Endothelial cell of umbilical vein (primary cell): ENCODE measurements around the gene ZDHHC16. TPM values are rescaled to one million over a fixed set of nuclear protein-coding genes. Genes with fewer than 3 reads are reported as not detected.

Experiments
- BruUV-seq: library from RNA; stranded (reverse); fragments of 400-500 nt; replicated peaks from 2 replicates; lab custom pipeline; 2021; lab: Mats Ljungman, UMichigan
- CTCF ChIA-PET: fragments of 300-600, 350-600 bp; sonication (Branson Sonifier 250); formaldehyde crosslinking; loops from one replicate; lab custom pipeline; 2021; ENCODE audit warnings: antibody characterized with exemption, inconsistent platforms; lab: Charles Lee
- POLR2A ChIA-PET: fragments of 300-600, 350-600 bp; sonication (Branson Sonifier 250); formaldehyde crosslinking; loops from one replicate; lab custom pipeline; 2021; ENCODE audit warnings: antibody characterized with exemption, inconsistent platforms; lab: Charles Lee
- DNase-seq: peaks from one replicate; pipeline ENCODE4 v3.0.0-alpha.2; 2011; ENCODE audit warnings: low read depth, low spot score
- FAIRE-seq: peaks from 2 replicates; lab custom pipeline; 2011; peaks lifted over from hg19 to GRCh38; lab: Jason Lieb, UNC
- H2AFZ ChIP-seq: 2 replicates; pipeline ENCODE4 v1.6.0; 2012; ENCODE audit warnings: low read depth, low read length, control low read depth, inconsistent platforms
- H3K27ac ChIP-seq: 2 replicates; pipeline ENCODE4 v1.5.1; 2011; ENCODE audit warnings: low read depth, mild to moderate bottlenecking, control low read depth, low read length, moderate library complexity; ENCODE audit not compliant: insufficient read depth
- H3K27me3 ChIP-seq, 2 experiments: 2 replicates each; pipeline versions ENCODE4 v1.6.0 to v1.6.1; 2011; ENCODE audit warnings: low read length in 2 of 2, mixed read lengths in 1 of 2; ENCODE audit not compliant: control insufficient read depth in 2 of 2, insufficient read depth in 2 of 2
- H3K36me3 ChIP-seq, 2 experiments: 2 replicates in 1 of 2; 3 replicates in 1 of 2; pipeline ENCODE4 v1.5.1; 2011; ENCODE audit warnings: low read length in 2 of 2, mild to moderate bottlenecking in 1 of 2, moderate library complexity in 1 of 2; ENCODE audit not compliant: control insufficient read depth in 2 of 2, insufficient read depth in 2 of 2; ENCODE audit errors: extremely low read depth in 1 of 2
- H3K4me1 ChIP-seq: 3 replicates; pipeline ENCODE4 v1.5.1; 2011; ENCODE audit warnings: mild to moderate bottlenecking, low read length; ENCODE audit not compliant: control insufficient read depth, insufficient read depth; ENCODE audit errors: extremely low read depth
- H3K4me2 ChIP-seq: 2 replicates; pipeline ENCODE4 v1.6.1; 2011; ENCODE audit warnings: low read length, control low read depth, mixed read lengths; ENCODE audit not compliant: insufficient read depth
- H3K4me3 ChIP-seq, 3 experiments: fragments of 200-600 bp in 1 of 3; sonication (generic), shearing (Covaris generic) in 1 of 3; replicated peaks in 1 of 3; 2 replicates each; pipeline ENCODE4 v1.5.1; 2011 to 2016; ENCODE audit warnings: control low read depth in 3 of 3, low read length in 3 of 3, mild to moderate bottlenecking in 2 of 3, inconsistent platforms in 1 of 3, low read depth in 1 of 3, moderate library complexity in 1 of 3; ENCODE audit not compliant: insufficient read depth in 1 of 3
- H3K79me2 ChIP-seq: 2 replicates; pipeline ENCODE4 v1.6.0; 2012; ENCODE audit warnings: low read length, inconsistent platforms; ENCODE audit not compliant: control insufficient read depth, insufficient read depth
- H3K9ac ChIP-seq: replicated peaks from 2 replicates; pipeline ENCODE3; 2011; ENCODE audit warnings: low read length, control low read depth; ENCODE audit not compliant: insufficient read depth; ENCODE audit errors: extremely low read depth
- H3K9me1 ChIP-seq: replicated peaks from 3 replicates; pipeline ENCODE4 v1.6.0; 2011; ENCODE audit warnings: mild to moderate bottlenecking, low read length; ENCODE audit not compliant: control insufficient read depth, insufficient read depth; ENCODE audit errors: extremely low read depth
- H3K9me3 ChIP-seq: replicated peaks from 2 replicates; pipeline ENCODE4 v1.5.1; 2012; ENCODE audit warnings: low read length, inconsistent platforms; ENCODE audit not compliant: control insufficient read depth, insufficient read depth
- H4K20me1 ChIP-seq: replicated peaks from 2 replicates; pipeline ENCODE3; 2011; ENCODE audit warnings: mild to moderate bottlenecking, low read length; ENCODE audit not compliant: control insufficient read depth, insufficient read depth; ENCODE audit errors: extremely low read depth
- EZH2 ChIP-seq: IDR thresholded peaks from 2 replicates; pipeline ENCODE4 v1.6.1; 2012; ENCODE audit warnings: borderline replicate concordance, low read depth, mild to moderate bottlenecking, moderate library complexity, low read length, inconsistent platforms; ENCODE audit not compliant: severe bottlenecking
- FOS ChIP-seq: IDR thresholded peaks from 2 replicates; pipeline ENCODE4 v1.6.1; 2011; ENCODE audit warnings: mild to moderate bottlenecking, low read length, moderate library complexity, borderline replicate concordance; ENCODE audit not compliant: insufficient read depth
- GATA2 ChIP-seq: IDR thresholded peaks from 2 replicates; pipeline ENCODE4 v1.7.0; 2011; ENCODE audit warnings: low read depth, mild to moderate bottlenecking, moderate library complexity, mixed read lengths, low read length; ENCODE audit not compliant: insufficient read length, insufficient read depth
- JUN ChIP-seq: IDR thresholded peaks from 2 replicates; pipeline ENCODE4 v1.6.1; 2011; ENCODE audit warnings: borderline replicate concordance, low read depth; ENCODE audit not compliant: insufficient read length, insufficient read depth
- MYC ChIP-seq: IDR thresholded peaks from one replicate; pipeline ENCODE4 v1.6.1; 2011; ENCODE audit warnings: mild to moderate bottlenecking, low read depth, low read length
- POLR2A ChIP-seq: IDR thresholded peaks from 2 replicates; pipeline ENCODE4 v1.6.1; 2012; ENCODE audit warnings: low read depth, mild to moderate bottlenecking, control low read depth, low read length
- POLR2AphosphoS5 ChIP-seq: IDR thresholded peaks from 2 replicates; pipeline ENCODE4 v1.6.1; 2012; ENCODE audit warnings: low read depth, mild to moderate bottlenecking, control low read depth, low read length, moderate library complexity; ENCODE audit not compliant: insufficient read depth
- dilution Hi-C: fragments of 300-500 bp; cut with MboI; formaldehyde crosslinking; loops from one replicate; pipeline ENCODE4 v1.15.0; 2019; ENCODE audit warnings: low sequenced_read_pairs; ENCODE audit not compliant: extremely low pct_ligation_motif_present
- intact Hi-C: fragments of 100-400 bp; cut with micrococcal nuclease; formaldehyde crosslinking; loops from one replicate; pipeline ENCODE4 v1.10.0; 2022
- polyA plus RNA-seq, 4 experiments: library from polyadenylated mRNA; depleted of rRNA in 3 of 4; stranded (reverse) in 3 of 4; unstranded in 1 of 4; fragments of >200 nt; gene quantifications; 2 replicates each; pipeline versions ENCODE4 v1.2.1 to v1.2.3, GENCODE V29; 2011 to 2012; ENCODE audit warnings: missing spikeins in 1 of 4
- total RNA-seq: library from RNA; stranded (reverse); gene quantifications from 2 replicates; pipeline ENCODE4 v1.2.3, GENCODE V29; 2021
- TF ChIP-seq, protein P1 (sequence below), 2 donors: IDR thresholded peaks; 1 replicate in 1 of 2; 2 replicates in 1 of 2; pipeline ENCODE4 v1.5.1; 2011; ENCODE audit warnings: low read length in 2 of 2, mild to moderate bottlenecking in 2 of 2, moderate library complexity in 2 of 2, control low read depth in 1 of 2, inconsistent platforms in 1 of 2, low read depth in 1 of 2; ENCODE audit not compliant: insufficient read depth in 1 of 2; ENCODE audit errors: extremely low read depth in 1 of 2
- TF ChIP-seq, protein P2 (sequence below): IDR thresholded peaks from 2 replicates; pipeline ENCODE4 v1.6.1; 2011; ENCODE audit not compliant: insufficient read depth, insufficient read length

The ZDHHC16 gene
- total and polyA plus RNA-seq, 2 donors (not counting 3 experiments of a cell fraction or from before 2014, with no cell fraction given): 52.0 to 125 TPM

DNA sequence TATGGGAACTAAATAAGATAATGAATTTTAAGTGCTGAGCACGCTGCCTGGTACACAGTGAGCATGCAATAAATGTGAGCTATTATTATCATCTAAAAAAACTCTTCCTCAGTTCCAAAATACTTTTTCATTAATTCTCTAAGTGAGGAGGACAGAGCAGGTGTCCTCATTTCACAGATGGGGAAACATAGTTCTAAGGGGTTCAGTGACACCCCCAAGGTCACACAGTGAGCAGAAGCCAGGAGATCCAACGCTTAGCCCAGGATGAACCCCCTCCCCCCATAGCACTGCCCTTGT, 38.1 kb upstream of the ZDHHC16 start:
- Histone ChIP-seq H3K4me3 (no peak overlapping the region), H3K9me3 (no peaks in the 10 kb centered on the region), H3K27ac (no peak overlapping the region), H3K27me3 (no peaks in the 10 kb centered on the region), H3K9me1 (no peaks in the 10 kb centered on the region), H3K79me2 (no peaks in the 10 kb centered on the region), H3K9ac (no peak overlapping the region), H3K4me2 (no peak overlapping the region), H3K4me1 (no peaks in the 10 kb centered on the region), H2AFZ (no peak overlapping the region), H3K36me3 (no peaks in the 10 kb centered on the region), H4K20me1 (no peaks in the 10 kb centered on the region)
- BruUV-seq: no TSS peak
- ChIA-PET CTCF (interaction anchor here (1.0 to 4.6 kb wide), 8 partner anchors 13 to 205 kb away, joined by 3 to 24 read pairs (median 4); no protein-coding TSS in a partner anchor), POLR2A (no interaction called here)
- FAIRE-seq (no peak), DNase-seq (no peak)
- dilution Hi-C loops (no loop called here), intact Hi-C loops (loop anchor here (1.0 to 5.0 kb wide), 5 partner anchors 17 to 204 kb away; partner anchors contain the start of genes EXOSC1 and ZDHHC16)
- TF ChIP-seq JUN: no peak
- TF ChIP-seq GATA2: no peak
- no peak for TF ChIP-seq FOS
- TF ChIP-seq POLR2AphosphoS5: no peak

DNA sequence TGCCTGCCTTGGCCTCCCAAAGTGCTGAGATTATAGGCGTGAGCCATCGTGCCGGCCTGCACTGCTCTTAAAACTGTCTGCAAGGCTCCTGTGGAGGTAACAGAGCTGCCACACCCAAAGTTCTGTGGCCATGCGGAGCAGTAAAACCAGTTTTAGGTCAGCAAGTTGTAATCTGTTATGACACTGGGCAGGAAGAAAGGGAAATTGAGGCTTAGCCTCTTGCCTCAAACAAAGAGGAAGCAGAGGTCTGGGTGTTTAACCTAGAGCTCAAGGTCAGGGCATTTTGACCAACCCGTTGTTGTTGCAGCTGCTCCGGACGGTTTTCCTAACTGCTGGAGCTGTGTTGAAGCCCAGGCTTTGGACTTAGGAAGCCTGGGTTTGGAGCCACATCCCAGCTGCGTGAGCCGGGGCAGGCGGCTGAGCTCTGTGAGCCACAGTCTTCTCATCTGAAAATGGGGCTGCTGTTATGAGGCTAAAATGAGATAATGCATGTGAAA, 37.4 kb upstream of the ZDHHC16 start:
- FAIRE-seq: no peak
- Histone ChIP-seq H3K79me2 (no peaks in the 10 kb centered on the region), H3K9me3 (no peaks in the 10 kb centered on the region), H3K4me1 (no peaks in the 10 kb centered on the region), H3K9ac (no peak overlapping the region), H3K4me2 (no peak overlapping the region), H3K9me1 (no peaks in the 10 kb centered on the region), H4K20me1 (no peaks in the 10 kb centered on the region), H2AFZ (peak overlapping the region; percentile 6), H3K27me3 (no peaks in the 10 kb centered on the region), H3K36me3 (no peaks in the 10 kb centered on the region), H3K4me3 (no peak overlapping the region), H3K27ac (no peak overlapping the region)
- dilution Hi-C loops (no loop called here), intact Hi-C loops (loop anchor here (5.0 kb wide), 1 partner anchor 189 kb away; no protein-coding TSS in a partner anchor)
- BruUV-seq: no TSS peak
- ChIA-PET CTCF (interaction anchor here (1.0 to 4.6 kb wide), 10 partner anchors 9 to 204 kb away, joined by 3 to 24 read pairs (median 4); no protein-coding TSS in a partner anchor), POLR2A (interaction anchor here (0.7 kb wide), 1 partner anchor 58 kb away, joined by 7 read pairs; no protein-coding TSS in a partner anchor)
- no peak for TF ChIP-seq GATA2
- TF ChIP-seq JUN: no peak
- TF ChIP-seq FOS: no peak
- TF ChIP-seq, protein P1, sequence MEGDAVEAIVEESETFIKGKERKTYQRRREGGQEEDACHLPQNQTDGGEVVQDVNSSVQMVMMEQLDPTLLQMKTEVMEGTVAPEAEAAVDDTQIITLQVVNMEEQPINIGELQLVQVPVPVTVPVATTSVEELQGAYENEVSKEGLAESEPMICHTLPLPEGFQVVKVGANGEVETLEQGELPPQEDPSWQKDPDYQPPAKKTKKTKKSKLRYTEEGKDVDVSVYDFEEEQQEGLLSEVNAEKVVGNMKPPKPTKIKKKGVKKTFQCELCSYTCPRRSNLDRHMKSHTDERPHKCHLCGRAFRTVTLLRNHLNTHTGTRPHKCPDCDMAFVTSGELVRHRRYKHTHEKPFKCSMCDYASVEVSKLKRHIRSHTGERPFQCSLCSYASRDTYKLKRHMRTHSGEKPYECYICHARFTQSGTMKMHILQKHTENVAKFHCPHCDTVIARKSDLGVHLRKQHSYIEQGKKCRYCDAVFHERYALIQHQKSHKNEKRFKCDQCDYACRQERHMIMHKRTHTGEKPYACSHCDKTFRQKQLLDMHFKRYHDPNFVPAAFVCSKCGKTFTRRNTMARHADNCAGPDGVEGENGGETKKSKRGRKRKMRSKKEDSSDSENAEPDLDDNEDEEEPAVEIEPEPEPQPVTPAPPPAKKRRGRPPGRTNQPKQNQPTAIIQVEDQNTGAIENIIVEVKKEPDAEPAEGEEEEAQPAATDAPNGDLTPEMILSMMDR (IDR thresholded peaks at IDR 0.05; ENCODE audit: extremely low read depth in 1 of 2, insufficient read depth in 1 of 2, low read depth in 1 of 2, low read length in 2 of 2): no peak
- TF ChIP-seq, protein P2, sequence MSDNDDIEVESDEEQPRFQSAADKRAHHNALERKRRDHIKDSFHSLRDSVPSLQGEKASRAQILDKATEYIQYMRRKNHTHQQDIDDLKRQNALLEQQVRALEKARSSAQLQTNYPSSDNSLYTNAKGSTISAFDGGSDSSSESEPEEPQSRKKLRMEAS: no peak
- TF ChIP-seq EZH2: no peak
- no peak for TF ChIP-seq MYC
- TF ChIP-seq POLR2A: no peak
- TF ChIP-seq POLR2AphosphoS5: no peak
- DNase-seq: no peak
